Effector memory CD4-positive, alpha-beta T cell (primary cell): ENCODE results near the gene ITPKC.
A peak's percentile ranks its signal among the peaks of the same experiment; 100 is the strongest.

Experiments used
- DNase-seq, 3 donors: peaks; one replicate each; pipeline ENCODE4 v3.0.0-alpha.2; 2020
- H3K27ac ChIP-seq: 2 replicates; pipeline ENCODE4 v1.7.0; 2013; ENCODE audit warnings: mild to moderate bottlenecking, low read length, moderate library complexity; ENCODE audit not compliant: insufficient read depth, poor library complexity, severe bottlenecking
- H3K27me3 ChIP-seq: replicated peaks from 2 replicates; pipeline ENCODE4 v1.7.0; 2013; ENCODE audit warnings: mild to moderate bottlenecking, low read length; ENCODE audit not compliant: insufficient read depth, control insufficient read depth, poor library complexity, severe bottlenecking
- H3K36me3 ChIP-seq: 2 replicates; pipeline ENCODE4 v1.7.0; 2013; ENCODE audit warnings: mild to moderate bottlenecking, low read length, moderate library complexity; ENCODE audit not compliant: control insufficient read depth, insufficient read depth
- H3K4me1 ChIP-seq: 2 replicates; pipeline ENCODE4 v1.7.0; 2013; ENCODE audit warnings: low read length, mild to moderate bottlenecking; ENCODE audit not compliant: control insufficient read depth, insufficient read depth, poor library complexity, severe bottlenecking
- H3K4me3 ChIP-seq: 2 replicates; pipeline ENCODE4 v1.7.0; 2013; ENCODE audit warnings: low read length, low read depth, mild to moderate bottlenecking; ENCODE audit not compliant: insufficient read depth, poor library complexity, severe bottlenecking
- H3K9me3 ChIP-seq: 2 replicates; pipeline ENCODE4 v1.7.0; 2013; ENCODE audit warnings: mild to moderate bottlenecking, low read length, moderate library complexity; ENCODE audit not compliant: control insufficient read depth

ITPKC gene

DNA sequence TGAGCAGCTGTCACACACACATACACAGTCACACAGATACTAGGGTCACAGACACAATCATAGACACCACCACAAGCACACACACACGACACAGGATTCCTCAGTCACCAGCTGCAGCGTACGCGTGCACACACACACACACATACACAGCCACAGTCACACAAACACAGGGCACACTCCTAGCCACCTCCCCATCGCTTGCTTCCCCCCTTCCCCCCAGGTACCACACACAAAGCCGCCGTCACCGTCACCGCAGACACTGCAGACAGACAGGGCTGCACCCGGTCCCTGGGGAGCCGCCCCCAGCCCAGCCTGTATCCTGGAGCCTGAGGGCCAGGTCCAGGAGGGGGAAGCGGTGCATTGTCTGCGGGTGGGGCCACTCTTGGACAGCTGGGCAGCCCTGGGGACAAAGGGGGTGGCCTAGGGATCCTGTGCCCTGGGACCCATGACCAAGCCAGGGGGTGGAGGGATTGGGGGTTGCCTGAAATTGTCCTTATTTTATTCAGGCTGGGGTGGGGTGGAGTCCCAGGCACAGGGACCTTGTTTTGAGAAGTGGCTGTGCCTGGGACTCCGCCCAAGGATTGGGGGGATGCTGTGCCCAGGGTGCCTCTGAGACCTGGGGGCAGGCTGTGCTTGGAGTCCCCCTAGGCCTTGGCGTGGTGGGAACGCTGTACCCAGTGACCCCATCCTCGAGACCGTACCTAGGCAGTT, 27.4 kb upstream of the ITPKC start:
- no peaks in the 10 kb centered on the region for H3K27me3 ChIP-seq
- DNase-seq, result no peak
- no peaks in the 10 kb centered on the region for H3K9me3 ChIP-seq
- no peak overlapping the region for H3K27ac ChIP-seq
- H3K4me3 ChIP-seq, result no peak overlapping the region
- H3K4me1 ChIP-seq, result peaks cover 14% of the 10 kb centered on the region
- H3K36me3 ChIP-seq, result peaks cover 4% of the 10 kb centered on the region

DNA sequence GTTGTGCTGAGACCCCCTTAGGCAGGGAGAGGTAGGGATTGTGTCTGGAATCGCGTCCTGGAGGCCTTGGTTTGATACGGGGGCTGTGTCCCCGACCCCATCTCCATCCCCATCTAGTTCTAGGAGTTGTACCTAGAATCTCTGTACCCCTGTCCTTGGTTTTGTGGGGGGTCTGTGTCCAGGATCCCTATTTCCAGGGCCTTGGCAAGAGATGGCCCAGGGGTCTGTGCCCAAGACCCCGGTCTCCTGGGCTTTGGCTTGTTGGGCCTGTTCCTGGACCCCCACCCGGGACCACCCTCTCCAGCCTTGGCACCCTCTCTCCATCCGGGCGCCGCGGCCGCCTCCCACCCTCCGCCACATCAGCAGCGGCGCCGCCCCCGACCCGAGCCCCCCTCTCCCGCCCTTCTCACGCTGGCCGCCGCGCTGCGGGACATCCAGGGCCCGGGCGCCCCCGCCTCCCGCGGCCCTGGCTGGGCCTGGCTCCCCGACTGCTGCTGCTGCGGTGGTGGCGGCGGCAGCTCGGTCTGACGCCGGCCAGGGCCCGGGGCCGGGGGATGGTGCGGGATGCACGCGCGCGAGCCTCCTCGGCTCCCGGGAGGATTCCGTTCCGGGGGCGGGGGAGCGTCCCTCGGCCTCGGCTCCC, 26.7 kb upstream of the ITPKC start, which contains the start of gene NUMBL:
TSS of gene NUMBL (minus strand) at position 602 of the 643 bp plus-strand sequence. CDS start at position 434, 168 bp downstream.
- DNase-seq, result no peak
- peak within 1 kb of the TSS; percentile 60 for H3K27ac ChIP-seq

DNA sequence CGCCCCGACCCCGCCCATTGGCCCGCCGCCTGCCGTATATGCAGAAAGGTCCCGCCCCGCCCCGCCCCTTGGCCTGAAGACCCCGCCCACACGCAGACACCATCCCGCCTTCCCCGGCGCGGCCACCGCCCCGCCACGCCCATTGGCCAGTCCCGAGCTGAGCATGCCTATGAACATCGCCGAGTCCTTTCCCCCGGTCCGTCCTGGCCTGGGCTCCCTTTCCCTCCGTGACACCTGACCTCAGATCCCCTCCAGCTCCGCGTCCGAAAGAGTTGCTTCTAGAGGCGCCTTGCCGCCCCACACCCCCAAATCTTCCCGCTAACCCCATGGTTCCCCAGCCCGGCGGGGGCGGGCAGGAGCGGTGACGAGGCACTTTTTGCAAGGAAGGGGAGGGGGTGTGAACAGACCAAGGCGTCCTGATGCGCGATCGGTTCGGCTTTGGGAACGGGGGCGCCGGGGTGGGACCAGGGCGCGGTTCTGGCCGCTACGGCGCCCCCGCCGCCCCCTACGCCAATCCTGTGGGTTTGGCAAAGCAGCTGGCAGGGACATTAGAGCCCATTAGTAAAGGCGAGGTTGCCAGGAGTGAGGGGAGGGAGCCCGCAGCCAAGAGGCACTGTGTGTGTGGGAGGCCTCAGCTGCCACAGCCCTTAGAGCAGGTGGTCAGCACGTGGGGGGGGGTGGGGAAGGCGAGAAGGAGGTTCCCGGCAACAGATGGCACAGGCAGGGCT, 26.1 kb upstream of the ITPKC start:
- H3K27ac ChIP-seq, result peak overlapping the region; percentile 60
- H3K9me3 ChIP-seq, result no peaks in the 10 kb centered on the region
- H3K4me1 ChIP-seq, result peaks cover 14% of the 10 kb centered on the region
- H3K36me3 ChIP-seq, result peaks cover 8% of the 10 kb centered on the region
- DNase-seq, result peak; percentile 80 to 85 (median 84)
- H3K27me3 ChIP-seq, result no peaks in the 10 kb centered on the region
- peak overlapping the region; percentile 90 for H3K4me3 ChIP-seq

More for the DNA sequence above, 26.7 kb upstream of the ITPKC start, which contains the start of gene NUMBL:
- H3K9me3 ChIP-seq, result no peaks in the 10 kb centered on the region
- peak within 1 kb of the TSS; percentile 90 for H3K4me3 ChIP-seq
- peaks cover 8% of the 10 kb centered on the region for H3K36me3 ChIP-seq
- peaks cover 14% of the 10 kb centered on the region for H3K4me1 ChIP-seq
- no peaks in the 10 kb centered on the region for H3K27me3 ChIP-seq

DNA sequence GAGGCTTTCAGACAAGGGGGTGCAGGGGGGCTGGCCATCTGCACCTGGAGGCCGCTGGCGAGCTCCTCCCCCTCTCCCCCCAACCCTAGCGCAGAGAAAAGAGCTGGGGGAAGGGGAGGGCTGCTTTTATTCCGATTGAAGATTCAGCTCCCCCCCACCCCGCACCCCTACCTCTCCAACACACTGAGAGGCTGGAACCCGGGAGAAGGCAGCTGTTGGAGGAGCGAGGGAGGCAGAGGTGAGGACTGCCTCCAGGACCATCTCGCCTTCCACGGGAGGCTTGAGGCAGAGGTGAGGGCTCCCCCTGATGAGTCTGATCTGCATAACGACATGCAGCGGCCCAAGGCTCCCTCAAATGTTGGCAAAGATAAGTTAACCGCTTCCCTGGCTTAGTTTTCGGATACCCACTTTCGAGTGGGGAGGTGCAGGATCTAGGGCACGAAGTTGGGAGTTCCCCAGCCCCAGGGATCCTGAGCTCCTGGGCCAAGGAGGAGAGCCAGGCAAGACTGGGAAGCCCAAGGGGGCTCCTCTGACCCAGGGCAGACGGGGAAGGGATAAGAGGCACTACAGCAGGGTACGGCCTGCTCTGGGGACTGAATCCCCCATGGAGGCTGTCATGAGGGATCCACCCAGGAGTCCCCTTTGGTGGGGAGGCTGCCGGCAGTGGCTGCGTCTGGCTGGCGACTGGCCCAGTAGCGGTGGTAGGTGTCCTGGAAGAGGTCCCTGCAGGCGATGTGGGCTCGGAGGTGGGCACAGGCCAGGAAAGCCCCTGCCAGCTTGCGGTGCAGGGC, 25.3 kb upstream of the ITPKC start:
- peak overlapping the region; percentile 60 for H3K27ac ChIP-seq
- H3K4me1 ChIP-seq, result peaks cover 14% of the 10 kb centered on the region
- DNase-seq, result no peak
- no peak overlapping the region for H3K4me3 ChIP-seq
- no peaks in the 10 kb centered on the region for H3K9me3 ChIP-seq
- H3K27me3 ChIP-seq, result no peaks in the 10 kb centered on the region
- H3K36me3 ChIP-seq, result peaks cover 8% of the 10 kb centered on the region

DNA sequence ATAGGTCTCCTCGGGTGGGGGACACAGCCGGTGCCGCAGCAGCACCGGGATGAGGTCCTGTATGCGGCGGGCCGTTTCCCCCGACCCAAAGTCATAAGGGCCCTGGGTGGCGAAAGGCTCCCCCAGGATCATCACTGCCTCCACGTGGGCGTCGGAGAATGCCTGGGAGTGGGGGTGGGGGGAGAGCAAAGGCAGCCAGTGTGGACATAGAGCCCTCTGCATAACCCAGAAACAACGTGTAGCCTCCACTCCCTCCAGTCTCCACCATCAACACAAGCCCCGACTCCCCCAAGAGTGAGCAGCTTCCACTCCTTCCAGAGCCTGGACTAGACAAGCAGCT, 24.7 kb upstream of the ITPKC start:
- H3K27ac ChIP-seq, result no peak overlapping the region
- peaks cover 8% of the 10 kb centered on the region for H3K36me3 ChIP-seq

DNA sequence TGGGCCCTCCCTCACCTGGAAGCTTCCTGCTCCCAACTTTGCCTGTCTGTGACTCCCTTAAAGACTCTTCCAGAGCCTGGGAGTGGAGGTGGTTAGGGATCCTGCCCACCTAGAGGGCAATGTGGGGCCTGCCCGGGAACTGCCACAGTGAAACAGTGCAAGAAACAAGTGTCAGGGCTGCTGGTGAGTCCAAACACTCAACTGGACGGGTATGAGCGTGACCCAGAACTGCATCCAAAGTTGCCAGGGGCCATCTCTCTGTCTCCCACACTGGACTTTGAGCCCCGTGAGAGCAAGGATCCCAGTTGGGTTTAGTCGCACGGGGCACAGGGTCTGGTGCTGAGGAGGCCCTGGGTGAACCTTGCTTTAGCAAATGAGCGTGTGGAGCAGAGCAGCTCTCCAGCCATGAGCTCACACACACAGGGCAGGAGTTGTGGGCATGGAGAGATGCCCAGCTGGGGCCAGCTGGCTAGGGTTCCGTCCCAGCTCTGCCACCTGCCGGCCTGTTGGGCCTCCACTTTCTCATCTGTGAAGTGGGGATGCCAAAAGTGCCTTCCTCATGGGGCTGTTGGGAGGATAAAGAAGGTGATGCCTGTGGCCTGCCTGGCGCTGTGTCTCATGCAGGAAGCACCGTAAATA, 23.6 kb upstream of the ITPKC start:
- no peak overlapping the region for H3K4me3 ChIP-seq
- no peak for DNase-seq
- no peaks in the 10 kb centered on the region for H3K9me3 ChIP-seq
- peaks cover 14% of the 10 kb centered on the region for H3K4me1 ChIP-seq
- H3K36me3 ChIP-seq, result peaks cover 8% of the 10 kb centered on the region
- no peaks in the 10 kb centered on the region for H3K27me3 ChIP-seq
- no peak overlapping the region for H3K27ac ChIP-seq

More for the DNA sequence above, 24.7 kb upstream of the ITPKC start:
- Histone ChIP-seq H3K9me3 (no peaks in the 10 kb centered on the region), H3K27me3 (no peaks in the 10 kb centered on the region), H3K4me3 (no peak overlapping the region), H3K4me1 (peaks cover 14% of the 10 kb centered on the region)
- DNase-seq, result no peak

DNA sequence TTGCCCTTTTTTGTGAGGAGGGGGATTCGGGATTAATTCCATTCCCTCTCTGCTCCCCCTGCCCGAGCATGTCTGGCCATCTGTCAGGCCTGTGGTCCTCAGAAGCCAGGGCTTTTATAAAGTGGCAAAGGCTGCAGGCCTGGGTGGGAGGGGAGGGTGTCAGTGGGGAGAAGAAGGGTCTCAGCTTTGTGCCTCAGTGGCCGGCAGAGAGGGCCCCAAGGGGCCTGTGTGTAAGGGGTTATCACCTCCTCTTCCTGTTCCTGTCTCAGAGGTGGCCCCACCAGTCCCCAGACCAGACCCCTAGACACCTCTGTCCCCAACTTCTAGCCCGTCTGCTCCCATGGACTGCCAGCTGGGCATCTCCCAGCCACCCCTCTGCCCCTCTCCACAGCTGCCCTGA, 23.0 kb upstream of the ITPKC start:
- Histone ChIP-seq H3K9me3 (no peaks in the 10 kb centered on the region), H3K4me3 (no peak overlapping the region), H3K27me3 (no peaks in the 10 kb centered on the region), H3K27ac (no peak overlapping the region), H3K4me1 (peaks cover 14% of the 10 kb centered on the region), H3K36me3 (peaks cover 8% of the 10 kb centered on the region)
- no peak for DNase-seq

DNA sequence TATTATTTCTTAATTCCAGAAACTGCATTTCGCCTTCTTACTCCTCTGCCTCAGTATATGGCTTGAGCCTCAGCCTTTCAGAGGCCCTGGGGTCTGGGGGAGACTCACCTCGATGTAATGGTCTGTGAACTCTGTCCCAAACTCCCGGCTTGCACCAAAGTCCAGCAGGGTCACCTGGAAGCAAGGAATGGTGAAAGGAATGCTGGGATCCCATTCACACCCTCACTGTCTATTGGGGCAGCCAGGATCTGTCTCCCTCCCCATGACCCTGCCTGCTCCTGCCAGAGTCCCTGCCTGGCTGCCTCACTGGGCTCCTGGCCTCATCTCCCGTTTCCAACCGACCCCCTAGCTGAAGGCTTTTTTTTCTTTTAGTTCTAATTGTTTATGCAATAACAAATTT, 21.0 kb upstream of the ITPKC start:
- peaks cover 10% of the 10 kb centered on the region for H3K36me3 ChIP-seq
- DNase-seq, result no peak
- H3K27ac ChIP-seq, result no peak overlapping the region

DNA sequence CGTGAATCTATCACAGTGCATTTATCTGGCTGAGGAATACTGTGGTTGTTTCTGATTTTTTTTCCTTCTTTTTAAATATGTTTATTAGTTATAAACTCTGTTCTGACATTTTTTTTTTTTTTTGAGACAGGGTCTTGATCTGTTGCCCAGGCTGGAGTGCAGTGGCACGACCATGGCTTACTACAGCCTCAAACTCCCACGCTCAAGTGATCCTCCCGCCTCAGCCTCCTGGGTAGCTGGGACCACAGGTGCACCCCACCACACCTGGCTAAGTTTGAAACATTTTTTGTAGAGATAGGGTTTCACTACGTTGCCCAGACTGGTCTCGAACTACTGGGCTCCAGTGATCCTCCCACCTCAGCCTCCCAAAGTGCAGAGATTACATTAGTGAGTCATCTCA, 19.9 kb upstream of the ITPKC start:
- no peaks in the 10 kb centered on the region for H3K27me3 ChIP-seq
- no peak overlapping the region for H3K27ac ChIP-seq
- H3K4me3 ChIP-seq, result no peak overlapping the region
- DNase-seq, result no peak
- peaks cover 15% of the 10 kb centered on the region for H3K36me3 ChIP-seq
- no peaks in the 10 kb centered on the region for H3K4me1 ChIP-seq
- H3K9me3 ChIP-seq, result no peaks in the 10 kb centered on the region

More for the DNA sequence above, 21.0 kb upstream of the ITPKC start:
- Histone ChIP-seq H3K4me1 (peaks cover 3% of the 10 kb centered on the region), H3K4me3 (no peak overlapping the region), H3K9me3 (no peaks in the 10 kb centered on the region), H3K27me3 (no peaks in the 10 kb centered on the region)
